Osteocyte (in vitro differentiated cells): ENCODE data around the gene CLEC2D. TPM values are rescaled to one million over a fixed set of nuclear protein-coding genes. Genes with fewer than 3 reads are reported as not detected.

ENCODE experiments used
- DNase-seq: peaks from one replicate; pipeline ENCODE4 v3.0.0; 2021; ENCODE audit warnings: mixed read lengths; ENCODE audit not compliant: unreplicated experiment; ENCODE audit errors: extremely low spot score
- H3K27ac Mint-ChIP-seq: one replicate; pipeline ENCODE4 v1.8.0; 2021; ENCODE audit warnings: mild to moderate bottlenecking, mixed read lengths; ENCODE audit not compliant: unreplicated experiment
- H3K27me3 Mint-ChIP-seq: one replicate; pipeline ENCODE4 v1.8.0; 2021; ENCODE audit warnings: mixed read lengths; ENCODE audit not compliant: unreplicated experiment
- H3K36me3 Mint-ChIP-seq: one replicate; pipeline ENCODE4 v1.8.0; 2021; ENCODE audit warnings: mixed read lengths; ENCODE audit not compliant: unreplicated experiment
- H3K4me1 Mint-ChIP-seq: one replicate; pipeline ENCODE4 v1.8.0; 2021; ENCODE audit warnings: mixed read lengths; ENCODE audit not compliant: unreplicated experiment
- H3K4me3 Mint-ChIP-seq: one replicate; pipeline ENCODE4 v1.8.0; 2021; ENCODE audit warnings: mild to moderate bottlenecking, moderate library complexity, mixed read lengths; ENCODE audit not compliant: unreplicated experiment
- H3K9me3 Mint-ChIP-seq: one replicate; pipeline ENCODE4 v1.8.0; 2021; ENCODE audit warnings: mixed read lengths; ENCODE audit not compliant: unreplicated experiment
- CTCF ChIP-seq: fragments of 200-600 bp; sonication (generic); IDR thresholded peaks from 2 replicates; pipeline ENCODE4 v1.5.0; 2021; ENCODE audit warnings: antibody characterized with exemption, mild to moderate bottlenecking, moderate library complexity
- total RNA-seq: library from RNA; stranded (reverse); gene quantifications from 2 replicates; pipeline ENCODE4 v1.2.1, GENCODE V29; 2021

CLEC2D gene
- total RNA-seq, 1 donor from 2014 or later, result 7.4 TPM

DNA sequence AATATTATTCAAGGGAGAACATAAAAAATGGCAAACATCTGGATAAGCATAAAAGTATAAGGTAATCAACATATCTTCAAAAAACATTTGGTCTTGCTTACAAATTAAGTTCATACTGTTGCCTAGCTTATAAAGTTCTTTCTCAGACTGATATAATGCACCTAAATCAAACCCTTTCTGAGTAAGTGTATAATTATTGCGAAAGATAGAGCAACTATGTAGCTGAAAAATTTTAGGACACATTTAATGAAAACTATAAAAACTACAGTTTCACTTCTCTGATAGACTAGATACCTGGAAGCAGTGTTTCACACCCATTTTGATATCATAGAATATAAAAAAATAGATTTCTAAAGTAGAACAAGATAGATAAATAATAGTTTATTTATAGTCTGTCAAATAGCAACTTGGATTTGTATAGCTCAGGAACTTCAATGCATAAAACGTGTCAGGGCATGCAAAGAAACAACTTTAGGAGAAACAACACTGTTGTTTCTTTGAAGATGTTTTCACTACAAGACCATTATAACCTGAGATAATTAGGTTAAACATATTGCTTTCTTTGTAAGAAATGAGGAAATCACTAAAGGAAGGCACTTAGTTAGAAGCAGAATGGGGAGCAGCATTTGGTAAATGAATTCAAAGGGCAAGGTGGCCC, 55.8 kb downstream of the CLEC2D start:
- H3K27ac Mint-ChIP-seq, result no peak overlapping the region
- no peak for TF ChIP-seq CTCF

DNA sequence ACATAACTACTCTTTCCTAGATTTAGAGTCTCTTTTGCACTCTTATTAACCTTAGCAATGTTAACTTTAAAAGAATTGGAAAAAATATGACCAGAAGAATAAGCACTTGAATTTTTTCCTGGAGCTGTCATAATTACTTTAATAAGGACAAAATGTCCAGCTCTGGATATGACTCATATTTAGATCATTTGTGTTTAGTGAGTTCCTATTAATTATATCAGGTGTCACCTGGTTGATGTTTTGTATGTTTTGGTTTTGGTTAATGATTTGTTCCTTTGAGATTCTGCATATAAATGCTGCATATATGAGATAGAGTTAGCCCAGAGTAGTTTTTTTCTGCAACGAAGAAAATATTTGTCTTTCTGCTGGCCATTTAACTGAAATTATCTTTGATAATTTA, 58.3 kb downstream of the CLEC2D start:
- TF ChIP-seq CTCF, result no peak
- Mint-ChIP-seq H3K36me3 (no peaks in the 10 kb centered on the region), H3K4me3 (no peak overlapping the region), H3K4me1 (no peaks in the 10 kb centered on the region), H3K9me3 (no peaks in the 10 kb centered on the region), H3K27me3 (peaks cover 24% of the 10 kb centered on the region), H3K27ac (no peak overlapping the region)
- DNase-seq, result no peak

More for the DNA sequence above, 55.8 kb downstream of the CLEC2D start:
- peaks cover 39% of the 10 kb centered on the region for H3K27me3 Mint-ChIP-seq
- H3K36me3 Mint-ChIP-seq, result no peaks in the 10 kb centered on the region
- H3K4me1 Mint-ChIP-seq, result no peaks in the 10 kb centered on the region
- H3K9me3 Mint-ChIP-seq, result no peaks in the 10 kb centered on the region
- no peak for DNase-seq
- H3K4me3 Mint-ChIP-seq, result no peak overlapping the region

GRCh38 chr12:9729082-9729481, 59.6 kb downstream of the CLEC2D start:
- Mint-ChIP-seq H3K27ac (no peak overlapping the region), H3K36me3 (no peaks in the 10 kb centered on the region), H3K4me3 (no peak overlapping the region), H3K27me3 (peaks cover 19% of the 10 kb centered on the region), H3K4me1 (no peaks in the 10 kb centered on the region), H3K9me3 (no peaks in the 10 kb centered on the region)
- no peak for DNase-seq
- no peak for TF ChIP-seq CTCF

GRCh38 chr12:9730011-9730410, 60.5 kb downstream of the CLEC2D start:
- Mint-ChIP-seq H3K4me3 (no peak overlapping the region), H3K27me3 (peaks cover 13% of the 10 kb centered on the region), H3K9me3 (no peaks in the 10 kb centered on the region), H3K36me3 (no peaks in the 10 kb centered on the region), H3K4me1 (no peaks in the 10 kb centered on the region), H3K27ac (no peak overlapping the region)
- no peak for DNase-seq
- TF ChIP-seq CTCF, result no peak

DNA sequence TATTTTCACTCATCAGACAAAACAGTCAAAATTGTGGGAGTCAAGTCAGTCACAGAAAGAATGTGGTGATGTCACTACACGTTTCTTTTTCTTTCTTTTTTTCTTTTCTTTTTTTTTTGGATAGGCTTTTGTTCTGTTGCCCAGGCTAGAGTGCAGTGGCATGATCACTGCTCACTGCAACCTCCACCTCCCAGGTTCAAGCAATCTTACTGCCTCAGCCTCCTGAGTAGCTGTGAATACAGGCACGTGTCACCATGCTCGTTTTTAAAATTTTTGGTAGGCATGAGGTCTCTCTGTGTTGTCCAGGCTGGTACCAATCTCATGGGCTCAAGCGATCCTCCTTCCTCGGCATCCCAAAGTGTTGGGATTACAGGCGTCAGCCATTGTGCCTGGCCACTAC, 61.1 kb downstream of the CLEC2D start:
- no peaks in the 10 kb centered on the region for H3K9me3 Mint-ChIP-seq
- H3K4me1 Mint-ChIP-seq, result no peaks in the 10 kb centered on the region
- DNase-seq, result no peak

More for the DNA sequence above, 61.1 kb downstream of the CLEC2D start:
- Mint-ChIP-seq H3K4me3 (no peak overlapping the region), H3K27me3 (peaks cover 13% of the 10 kb centered on the region), H3K36me3 (no peaks in the 10 kb centered on the region), H3K27ac (no peak overlapping the region)
- no peak for TF ChIP-seq CTCF
